Calu3 (cell line): Measurements from ENCODE around the gene TENM3. TPM values are rescaled to one million over a fixed set of nuclear protein-coding genes. Genes with fewer than 3 reads are reported as not detected.

ENCODE experiments used
- BruUV-seq: library from RNA; stranded (reverse); fragments of 400-500 nt; replicated peaks from 2 replicates; lab custom pipeline; 2021; lab: Mats Ljungman, UMichigan
- CTCF ChIA-PET: fragments of 300-600 bp; sonication (Branson Sonifier 250); formaldehyde crosslinking; loops from one replicate; lab custom pipeline; 2022; ENCODE audit warnings: antibody characterized with exemption; lab: Charles Lee
- DNase-seq: peaks from one replicate; pipeline ENCODE4 v3.0.0; 2022
- H3K27ac Mint-ChIP-seq: one replicate; pipeline ENCODE4 v1.8.0; 2022; ENCODE audit warnings: mixed read lengths; ENCODE audit not compliant: unreplicated experiment
- H3K27me3 Mint-ChIP-seq: one replicate; pipeline ENCODE4 v1.8.0; 2022; ENCODE audit warnings: mixed read lengths; ENCODE audit not compliant: unreplicated experiment
- H3K36me3 Mint-ChIP-seq: one replicate; pipeline ENCODE4 v1.8.0; 2022; ENCODE audit warnings: mild to moderate bottlenecking, moderate library complexity, mixed read lengths; ENCODE audit not compliant: insufficient read depth, unreplicated experiment
- H3K4me1 Mint-ChIP-seq: one replicate; pipeline ENCODE4 v1.8.0; 2022; ENCODE audit warnings: mild to moderate bottlenecking, low read depth, mixed read lengths; ENCODE audit not compliant: unreplicated experiment
- H3K4me3 Mint-ChIP-seq: one replicate; pipeline ENCODE4 v1.8.0; 2022; ENCODE audit warnings: mild to moderate bottlenecking, low read depth, moderate library complexity, mixed read lengths; ENCODE audit not compliant: unreplicated experiment
- H3K9me3 Mint-ChIP-seq: one replicate; pipeline ENCODE4 v1.8.0; 2022; ENCODE audit warnings: low read depth, mixed read lengths; ENCODE audit not compliant: unreplicated experiment
- intact Hi-C: fragments of 100-400 bp; cut with micrococcal nuclease; formaldehyde crosslinking; loops from one replicate; pipeline ENCODE4 v1.10.0; 2022; ENCODE audit not compliant: unreplicated experiment
- total RNA-seq: library from RNA; stranded (reverse); gene quantifications from 2 replicates; pipeline ENCODE4 v1.2.3, GENCODE V29; 2022
- TF ChIP-seq, protein P1 (sequence below): fragments of 200-600 bp; IDR thresholded peaks from one replicate; pipeline ENCODE4 v1.8.0; 2022; ENCODE audit warnings: antibody characterized with exemption; ENCODE audit not compliant: unreplicated experiment

Gene TENM3
- total RNA-seq, 1 experiment from 2014 or later: 5.9 TPM

DNA sequence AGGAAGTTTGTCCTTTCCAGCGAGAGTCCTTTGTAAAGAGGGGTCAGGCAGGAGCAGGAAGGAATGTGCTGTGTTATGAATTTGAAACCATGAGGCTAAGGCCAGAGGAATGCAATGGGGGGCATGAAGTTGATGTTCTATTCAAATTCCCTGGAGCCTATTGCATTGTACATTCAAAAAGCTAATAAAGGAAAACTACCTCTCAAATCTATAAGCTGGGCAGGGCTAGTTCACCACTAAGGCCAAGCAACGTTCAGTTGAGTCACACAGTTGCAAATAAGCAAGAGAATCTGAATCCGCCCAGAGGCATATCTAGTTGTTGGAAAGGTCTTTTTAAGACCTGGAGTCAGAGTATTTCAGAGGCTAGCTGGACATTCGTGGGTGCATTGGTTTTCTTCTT, 525.6 kb downstream of the TENM3 start:
- CTCF ChIA-PET: no interaction called here
- TF ChIP-seq, protein P1, sequence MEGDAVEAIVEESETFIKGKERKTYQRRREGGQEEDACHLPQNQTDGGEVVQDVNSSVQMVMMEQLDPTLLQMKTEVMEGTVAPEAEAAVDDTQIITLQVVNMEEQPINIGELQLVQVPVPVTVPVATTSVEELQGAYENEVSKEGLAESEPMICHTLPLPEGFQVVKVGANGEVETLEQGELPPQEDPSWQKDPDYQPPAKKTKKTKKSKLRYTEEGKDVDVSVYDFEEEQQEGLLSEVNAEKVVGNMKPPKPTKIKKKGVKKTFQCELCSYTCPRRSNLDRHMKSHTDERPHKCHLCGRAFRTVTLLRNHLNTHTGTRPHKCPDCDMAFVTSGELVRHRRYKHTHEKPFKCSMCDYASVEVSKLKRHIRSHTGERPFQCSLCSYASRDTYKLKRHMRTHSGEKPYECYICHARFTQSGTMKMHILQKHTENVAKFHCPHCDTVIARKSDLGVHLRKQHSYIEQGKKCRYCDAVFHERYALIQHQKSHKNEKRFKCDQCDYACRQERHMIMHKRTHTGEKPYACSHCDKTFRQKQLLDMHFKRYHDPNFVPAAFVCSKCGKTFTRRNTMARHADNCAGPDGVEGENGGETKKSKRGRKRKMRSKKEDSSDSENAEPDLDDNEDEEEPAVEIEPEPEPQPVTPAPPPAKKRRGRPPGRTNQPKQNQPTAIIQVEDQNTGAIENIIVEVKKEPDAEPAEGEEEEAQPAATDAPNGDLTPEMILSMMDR: no peak
- Mint-ChIP-seq H3K27ac (no peak overlapping the region), H3K36me3 (no peaks in the 10 kb centered on the region), H3K9me3 (no peaks in the 10 kb centered on the region), H3K4me3 (no peak overlapping the region), H3K27me3 (no peaks in the 10 kb centered on the region), H3K4me1 (no peaks in the 10 kb centered on the region)
- no peak for DNase-seq
- BruUV-seq: no TSS peak
- intact Hi-C loops: no loop called here

DNA sequence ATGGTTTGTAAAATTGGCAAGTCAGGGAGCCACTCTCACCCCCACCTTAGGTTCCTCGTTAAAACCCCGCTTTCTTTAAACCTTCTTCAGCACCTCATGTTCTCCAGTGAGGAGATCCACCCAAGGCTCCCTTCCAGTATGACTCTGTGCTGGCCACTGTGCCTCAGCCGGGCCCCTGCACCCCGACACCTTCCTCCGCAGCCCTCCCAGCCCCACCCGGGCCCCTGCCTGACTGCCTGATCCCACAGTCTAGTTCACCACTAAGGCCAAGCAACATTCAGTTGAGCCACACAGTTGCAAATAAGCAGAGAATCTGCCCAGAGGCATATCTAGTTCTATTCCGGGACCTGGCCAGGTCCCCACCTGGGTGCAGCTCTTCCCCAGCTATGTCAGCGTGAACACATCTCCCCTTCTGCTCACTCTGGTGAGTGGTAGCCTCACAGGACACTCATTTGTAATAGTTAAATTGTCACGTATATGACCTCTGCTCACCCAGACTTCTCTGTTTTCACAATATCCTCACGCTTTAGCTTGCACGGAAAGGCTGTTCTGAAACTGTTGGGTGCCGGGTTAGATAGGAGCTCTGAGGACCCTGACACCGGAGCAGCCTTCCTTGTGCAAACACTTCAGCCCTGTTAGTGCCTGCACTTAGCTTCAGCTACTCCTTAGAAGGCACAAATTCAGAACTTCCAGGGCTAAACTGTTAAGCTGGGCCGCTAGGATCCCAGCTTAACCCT, 527.2 kb downstream of the TENM3 start:
- Mint-ChIP-seq H3K4me3 (no peak overlapping the region), H3K9me3 (no peaks in the 10 kb centered on the region), H3K36me3 (no peaks in the 10 kb centered on the region), H3K4me1 (no peaks in the 10 kb centered on the region), H3K27ac (no peak overlapping the region), H3K27me3 (no peaks in the 10 kb centered on the region)
- BruUV-seq: no TSS peak
- intact Hi-C loops: no loop called here
- TF ChIP-seq, protein P1: no peak
- CTCF ChIA-PET: no interaction called here
- DNase-seq: no peak

DNA sequence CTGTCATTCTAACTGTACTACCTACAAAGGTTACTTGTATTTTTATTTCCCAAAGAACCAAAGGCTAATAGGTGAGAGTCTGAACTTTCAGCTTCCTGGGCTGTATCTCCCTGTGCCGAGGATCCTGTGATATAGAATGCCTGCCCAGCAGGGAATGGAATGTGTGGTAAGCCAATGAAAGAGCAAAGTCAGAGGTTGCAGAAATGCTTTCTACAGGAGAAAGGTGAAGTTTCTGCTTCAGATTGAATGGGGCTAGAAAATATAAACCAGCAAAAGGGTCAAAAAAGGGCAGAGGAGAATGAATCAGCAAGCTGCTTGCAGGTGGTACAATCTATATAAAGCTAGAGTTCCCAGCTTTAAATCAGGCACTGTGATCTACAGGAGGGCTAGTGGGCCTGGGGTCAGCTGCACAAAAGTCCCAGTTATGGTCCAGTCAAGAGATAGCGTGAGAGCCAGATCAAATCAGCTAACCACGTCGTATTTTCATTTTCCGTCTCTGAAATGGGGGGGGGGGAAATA, 527.9 kb downstream of the TENM3 start:
- DNase-seq: no peak
- intact Hi-C loops: no loop called here
- TF ChIP-seq, protein P1: no peak
- CTCF ChIA-PET: no interaction called here
- BruUV-seq: no TSS peak
- no peaks in the 10 kb centered on the region for H3K9me3 Mint-ChIP-seq
- H3K27ac Mint-ChIP-seq: no peak overlapping the region
- no peaks in the 10 kb centered on the region for H3K36me3 Mint-ChIP-seq
- no peaks in the 10 kb centered on the region for H3K4me1 Mint-ChIP-seq
- no peak overlapping the region for H3K4me3 Mint-ChIP-seq
- no peaks in the 10 kb centered on the region for H3K27me3 Mint-ChIP-seq

DNA sequence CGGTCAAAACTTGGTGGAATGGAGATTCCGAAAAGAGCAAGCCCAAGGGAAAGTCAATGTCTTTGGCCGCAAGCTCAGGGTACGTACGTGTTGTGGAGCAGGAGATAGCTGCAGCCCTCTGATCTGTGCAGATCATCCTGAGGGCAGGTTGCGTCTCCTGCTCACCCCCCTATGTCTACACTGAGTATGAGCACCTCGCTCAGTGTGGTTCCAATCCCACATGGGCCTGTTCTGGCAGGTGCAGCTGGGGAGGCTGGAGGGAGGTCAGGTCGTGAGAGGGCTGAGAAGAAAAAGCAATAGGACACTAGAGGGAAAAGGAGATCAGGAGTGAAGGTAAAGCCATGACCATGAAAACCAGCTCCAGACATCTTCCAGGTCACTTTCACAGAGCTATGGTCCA, 531.9 kb downstream of the TENM3 start:
- CTCF ChIA-PET: no interaction called here
- Mint-ChIP-seq H3K4me3 (no peak overlapping the region), H3K9me3 (no peaks in the 10 kb centered on the region), H3K36me3 (no peaks in the 10 kb centered on the region), H3K27ac (no peak overlapping the region), H3K27me3 (no peaks in the 10 kb centered on the region), H3K4me1 (no peaks in the 10 kb centered on the region)
- no TSS peak for BruUV-seq
- DNase-seq: no peak
- intact Hi-C loops: no loop called here
- TF ChIP-seq, protein P1: no peak
